Transverse colon (tissue), 4 donors: ENCODE results near the gene WDR7.
"Not testable (repeated sequence)": the region's sequence is repeated elsewhere in the genome, so short reads cannot be mapped to it uniquely, and the experiment has no call there.

Source experiments
- CTCF ChIP-seq, 5 experiments: fragments of 200-600 bp in 3 of 5; fragments of 450-650 bp in 2 of 5; sonication (generic) in 3 of 5; IDR thresholded peaks; 1 replicate in 2 of 5; 2 replicates in 3 of 5; pipeline ENCODE4 v1.5.1; 2016 to 2017; ENCODE audit warnings: antibody characterized with exemption in 5 of 5, inconsistent platforms in 3 of 5, mild to moderate bottlenecking in 2 of 5, moderate library complexity in 1 of 5
- EP300 ChIP-seq: sonication (generic); formaldehyde crosslinking; IDR thresholded peaks from one replicate; pipeline ENCODE4 v1.6.1; 2017; ENCODE audit warnings: antibody characterized with exemption, low read depth
- POLR2A ChIP-seq: fragments of 450-650 bp; IDR thresholded peaks from one replicate; pipeline ENCODE4 v1.6.1; 2016; ENCODE audit warnings: antibody characterized with exemption, mild to moderate bottlenecking, moderate library complexity
- POLR2AphosphoS5 ChIP-seq, 3 donors: sonication (generic); formaldehyde crosslinking; IDR thresholded peaks; one replicate each; pipeline ENCODE4 v1.6.1; 2016; ENCODE audit warnings: antibody characterized with exemption in 3 of 3

- TF ChIP-seq POLR2A; CTCF (IDR thresholded peaks at IDR 0.05); POLR2AphosphoS5 (IDR thresholded peaks at IDR 0.05); EP300: not testable (repeated sequence)
Observed at GRCh38 chr18:56654280-56654679, 3.1 kb downstream of the WDR7 start.
